Measurements from ENCODE around the gene SOBP. TPM values are rescaled to one million over a fixed set of nuclear protein-coding genes. Genes with fewer than 3 reads are reported as not detected.

SOBP gene
- total RNA-seq, 2 donors from 2014 or later = 1.5 to 1.9 TPM

GRCh38 chr6:107587451-107587850 is 97.5 kb downstream of the SOBP start:
- Histone ChIP-seq H3K27ac (ENCODE audit: low read depth, low read length) (no peak overlapping the region), H3K27me3 (ENCODE audit: control insufficient read depth, insufficient read depth, low read length, poor library complexity, severe bottlenecking) (no peaks in the 10 kb centered on the region), H3K4me3 (ENCODE audit: low read length) (no peak overlapping the region), H3K4me1 (ENCODE audit: control insufficient read depth, insufficient read depth, low read length) (no peaks in the 10 kb centered on the region), H3K36me3 (ENCODE audit: control insufficient read depth, insufficient read depth, low read length) (no peaks in the 10 kb centered on the region), H3K9ac (ENCODE audit: extremely low read depth, low read length, poor library complexity, severe bottlenecking) (no peak overlapping the region), H3K9me3 (ENCODE audit: control insufficient read depth, low read length) (no peaks in the 10 kb centered on the region)
- no peak for TF ChIP-seq CTCF (conservative IDR thresholded peaks at IDR 0.05)
- no peaks in the 10 kb centered on the region for H3K9me3 Mint-ChIP-seq
- no peak overlapping the region for H3K4me3 Mint-ChIP-seq
- H3K27ac Mint-ChIP-seq = no peak overlapping the region
- no peaks in the 10 kb centered on the region for H3K27me3 Mint-ChIP-seq (ENCODE audit: insufficient read depth)
- no peaks in the 10 kb centered on the region for H3K36me3 Mint-ChIP-seq (ENCODE audit: low read depth)
- DNase-seq = no peak
- peaks cover 14% of the 10 kb centered on the region for H3K4me1 Mint-ChIP-seq
- WGBS, 2 experiments (ENCODE audit: insufficient coverage in 1 of 2, insufficient read length in 1 of 2) = 90 to 100% methylated on average over 2 to 4 of the region's 5 CpGs

GRCh38 chr6:107589199-107589598 is 99.3 kb downstream of the SOBP start:
- H3K27ac ChIP-seq (ENCODE audit: low read depth, low read length) = peak overlapping the region; percentile 95
- H3K4me1 Mint-ChIP-seq = peaks cover 14% of the 10 kb centered on the region

GRCh38 chr6:107589934-107590333 is 100.0 kb downstream of the SOBP start:
- no peaks in the 10 kb centered on the region for H3K36me3 ChIP-seq (ENCODE audit: control insufficient read depth, insufficient read depth, low read length)
- no peak for DNase-seq
- H3K4me1 ChIP-seq (ENCODE audit: control insufficient read depth, insufficient read depth, low read length) = no peaks in the 10 kb centered on the region
- H3K27me3 Mint-ChIP-seq (ENCODE audit: insufficient read depth) = peaks cover 2% of the 10 kb centered on the region
- no peak for TF ChIP-seq CTCF (conservative IDR thresholded peaks at IDR 0.05)
- H3K27ac Mint-ChIP-seq = no peak overlapping the region
- no peak overlapping the region for H3K9ac ChIP-seq (ENCODE audit: extremely low read depth, low read length, poor library complexity, severe bottlenecking)
- no peaks in the 10 kb centered on the region for H3K9me3 ChIP-seq (ENCODE audit: control insufficient read depth, low read length)
- WGBS, 2 experiments (ENCODE audit: insufficient coverage in 1 of 2, insufficient read length in 1 of 2) = 88 to 91% methylated on average over 1 to 2 of the region's 2 CpGs
- peak overlapping the region; percentile 95 for H3K27ac ChIP-seq (ENCODE audit: low read depth, low read length)
- no peaks in the 10 kb centered on the region for H3K36me3 Mint-ChIP-seq (ENCODE audit: low read depth)
- no peak overlapping the region for H3K4me3 Mint-ChIP-seq
- no peaks in the 10 kb centered on the region for H3K27me3 ChIP-seq (ENCODE audit: control insufficient read depth, insufficient read depth, low read length, poor library complexity, severe bottlenecking)
- peaks cover 14% of the 10 kb centered on the region for H3K4me1 Mint-ChIP-seq
- H3K4me3 ChIP-seq (ENCODE audit: low read length) = no peak overlapping the region
- H3K9me3 Mint-ChIP-seq = no peaks in the 10 kb centered on the region

More at GRCh38 chr6:107589199-107589598, 99.3 kb downstream of the SOBP start:
- DNase-seq = no peak
- no peak overlapping the region for H3K27ac Mint-ChIP-seq
- H3K36me3 Mint-ChIP-seq (ENCODE audit: low read depth) = no peaks in the 10 kb centered on the region
- no peak overlapping the region for H3K4me3 Mint-ChIP-seq
- WGBS, 2 experiments (ENCODE audit: insufficient coverage in 1 of 2, insufficient read length in 1 of 2) = 84 to 87% methylated on average over 2 to 5 of the region's 5 CpGs
- no peak for TF ChIP-seq CTCF (conservative IDR thresholded peaks at IDR 0.05)
- Histone ChIP-seq H3K4me1 (ENCODE audit: control insufficient read depth, insufficient read depth, low read length) (no peaks in the 10 kb centered on the region), H3K9me3 (ENCODE audit: control insufficient read depth, low read length) (no peaks in the 10 kb centered on the region), H3K36me3 (ENCODE audit: control insufficient read depth, insufficient read depth, low read length) (no peaks in the 10 kb centered on the region), H3K4me3 (ENCODE audit: low read length) (no peak overlapping the region), H3K9ac (ENCODE audit: extremely low read depth, low read length, poor library complexity, severe bottlenecking) (no peak overlapping the region), H3K27me3 (ENCODE audit: control insufficient read depth, insufficient read depth, low read length, poor library complexity, severe bottlenecking) (no peaks in the 10 kb centered on the region)
- peaks cover 2% of the 10 kb centered on the region for H3K27me3 Mint-ChIP-seq (ENCODE audit: insufficient read depth)
- no peaks in the 10 kb centered on the region for H3K9me3 Mint-ChIP-seq

Data from endodermal cell (in vitro differentiated cells).